ENCODE results near the gene MARVELD3.
"Not testable (repeated sequence)": the region's sequence is repeated elsewhere in the genome, so short reads cannot be mapped to it uniquely, and the experiment has no call there.

MARVELD3 gene

GRCh38 chr16:71626018-71626857, at the start of gene MARVELD3:
TSS of gene MARVELD3 (plus strand) at chr16:71626184. CDS start at chr16:71626230, 46 bp downstream.
- DNase-seq (ENCODE audit: low read depth): no peak

- no peak for DNase-seq (ENCODE audit: low read depth)
Observed at GRCh38 chr16:71576971-71577370, 49.0 kb upstream of the MARVELD3 start, which contains the start of gene TAT. TSS of gene TAT (minus strand) at chr16:71577092. CDS start at chr16:71576415, 677 bp downstream.

GRCh38 chr16:71582553-71582848, 43.5 kb upstream of the MARVELD3 start:
- DNase-seq (ENCODE audit: low read depth): not testable (repeated sequence)

- DNase-seq (ENCODE audit: low read depth): no peak
Observed at GRCh38 chr16:71584543-71585317, 41.3 kb upstream of the MARVELD3 start.

GRCh38 chr16:71585318-71585703, 40.7 kb upstream of the MARVELD3 start:
- DNase-seq (ENCODE audit: low read depth): no peak

GRCh38 chr16:71589334-71589733, 36.6 kb upstream of the MARVELD3 start:
- not testable (repeated sequence) for DNase-seq (ENCODE audit: low read depth)

- not testable (repeated sequence) for DNase-seq (ENCODE audit: low read depth)
Observed at GRCh38 chr16:71590071-71590470, 35.9 kb upstream of the MARVELD3 start.

GRCh38 chr16:71590584-71590983, 35.4 kb upstream of the MARVELD3 start:
- DNase-seq (ENCODE audit: low read depth): no peak

GRCh38 chr16:71591917-71592316, 34.1 kb upstream of the MARVELD3 start:
- DNase-seq (ENCODE audit: low read depth): no peak

GRCh38 chr16:71593048-71593999, 32.7 kb upstream of the MARVELD3 start:
- DNase-seq (ENCODE audit: low read depth): no peak

- no peak for DNase-seq (ENCODE audit: low read depth)
Observed at GRCh38 chr16:71594000-71594646, 31.9 kb upstream of the MARVELD3 start.

- not testable (repeated sequence) for DNase-seq (ENCODE audit: low read depth)
Observed at GRCh38 chr16:71595340-71595826, 30.6 kb upstream of the MARVELD3 start.

- not testable (repeated sequence) for DNase-seq (ENCODE audit: low read depth)
Observed at GRCh38 chr16:71598426-71598825, 27.6 kb upstream of the MARVELD3 start.

- DNase-seq (ENCODE audit: low read depth): no peak
Observed at GRCh38 chr16:71600822-71601221, 25.2 kb upstream of the MARVELD3 start.

GRCh38 chr16:71609066-71609465, 16.9 kb upstream of the MARVELD3 start:
- DNase-seq (ENCODE audit: low read depth): no peak

GRCh38 chr16:71610447-71610846, 15.5 kb upstream of the MARVELD3 start:
- DNase-seq (ENCODE audit: low read depth): no peak

GRCh38 chr16:71610936-71611871, 14.8 kb upstream of the MARVELD3 start:
- DNase-seq (ENCODE audit: low read depth): no peak

GRCh38 chr16:71614956-71615355, 11.0 kb upstream of the MARVELD3 start:
- DNase-seq (ENCODE audit: low read depth): not testable (repeated sequence)

- no peak for DNase-seq (ENCODE audit: low read depth)
Observed at GRCh38 chr16:71618429-71618828, 7.6 kb upstream of the MARVELD3 start.

- DNase-seq (ENCODE audit: low read depth): no peak
Observed at GRCh38 chr16:71622088-71622487, 3.9 kb upstream of the MARVELD3 start.
